Tibial nerve (tissue), 3 donors: ENCODE measurements around the gene RAB1A.

Experiments
- CTCF ChIP-seq, 5 experiments: fragments of 200-600 bp in 3 of 5; fragments of 450-650 bp in 2 of 5; sonication (generic) in 3 of 5; IDR thresholded peaks; one replicate each; pipeline ENCODE4 v1.5.1; 2016 to 2019; ENCODE audit warnings: antibody characterized with exemption in 5 of 5, mild to moderate bottlenecking in 3 of 5, moderate library complexity in 2 of 5
- POLR2A ChIP-seq, 2 donors: fragments of 450-650 bp; IDR thresholded peaks; one replicate each; pipeline ENCODE4 v1.6.1; 2017; ENCODE audit warnings: antibody characterized with exemption in 2 of 2, mild to moderate bottlenecking in 2 of 2, moderate library complexity in 2 of 2

DNA sequence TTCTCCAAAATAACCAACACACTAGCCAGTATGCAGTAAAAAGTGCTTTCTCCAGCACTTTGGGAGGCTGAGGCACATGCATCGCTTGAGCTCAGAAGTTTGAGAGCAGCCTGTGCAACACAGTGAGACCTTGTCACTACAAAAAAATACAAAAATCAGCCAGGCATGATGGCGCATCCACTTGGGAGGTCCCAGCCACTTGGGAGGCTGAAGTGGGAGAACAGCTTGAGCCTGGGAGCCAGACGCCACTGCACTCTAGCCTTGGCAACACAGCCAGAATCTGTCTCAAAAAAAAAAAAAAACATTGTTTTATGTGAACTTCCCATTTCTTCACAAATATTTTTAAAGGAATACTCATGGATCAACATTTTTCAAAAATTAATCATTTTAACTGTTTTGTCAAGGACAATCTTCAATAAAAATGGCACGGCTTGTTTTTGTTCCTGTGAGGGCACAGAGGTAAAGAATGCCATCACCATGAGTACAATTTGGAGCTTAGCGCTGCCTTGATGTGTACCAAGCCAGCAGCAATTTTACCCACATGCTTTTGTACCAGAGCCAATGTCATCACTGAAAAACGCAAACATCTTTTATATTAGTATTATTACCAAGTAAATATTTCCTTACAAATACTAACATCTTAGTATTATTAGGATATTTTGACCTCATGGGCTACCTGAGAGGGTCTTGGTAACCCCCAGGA lies 26.7 kb downstream of the RAB1A start:
- TF ChIP-seq CTCF (IDR thresholded peaks at IDR 0.05) (no peak), POLR2A (IDR thresholded peaks at IDR 0.05) (no peak)
